Stomach (tissue), 4 donors: ENCODE results near the gene TRIB2.

Source experiments
- CTCF ChIP-seq, 7 experiments: fragments of 450-650 bp in 4 of 7; fragments of 200-600 bp in 3 of 7; sonication (generic) in 3 of 7; IDR thresholded peaks; one replicate each; pipeline ENCODE4 v1.5.1; 2016 to 2019; ENCODE audit warnings: antibody characterized with exemption in 7 of 7, control low read depth in 2 of 7, mild to moderate bottlenecking in 1 of 7
- EP300 ChIP-seq: sonication (generic); formaldehyde crosslinking; IDR thresholded peaks from one replicate; pipeline ENCODE4 v1.6.1; 2017; ENCODE audit warnings: antibody characterized with exemption
- POLR2A ChIP-seq, 4 donors: fragments of 450-650 bp; IDR thresholded peaks; one replicate each; pipeline ENCODE4 v1.6.1; 2016; ENCODE audit warnings: antibody characterized with exemption in 4 of 4, control low read depth in 2 of 4, mild to moderate bottlenecking in 1 of 4, moderate library complexity in 1 of 4
- POLR2AphosphoS5 ChIP-seq, 3 donors: sonication (generic); formaldehyde crosslinking; IDR thresholded peaks; one replicate each; pipeline ENCODE4 v1.6.1; 2016; ENCODE audit warnings: antibody characterized with exemption in 3 of 3

GRCh38 chr2:12762337-12762736, 45.6 kb downstream of the TRIB2 start:
- TF ChIP-seq CTCF (IDR thresholded peaks at IDR 0.05) (no peak), EP300 (no peak), POLR2A (IDR thresholded peaks at IDR 0.05) (no peak), POLR2AphosphoS5 (IDR thresholded peaks at IDR 0.05) (no peak)
